ENCODE measurements around the gene ULK4.

ULK4 gene

GRCh38 chr3:41592753-41593510, 369.0 kb downstream of the ULK4 start:
- H3K4me3 ChIP-seq (ENCODE audit: low read depth, low read length): no peak overlapping the region
- H3K36me3 ChIP-seq (ENCODE audit: control insufficient read depth in 2 of 2, insufficient read depth in 1 of 2, low read length in 2 of 2): no peaks in the 10 kb centered on the region
- H3K9me3 ChIP-seq (ENCODE audit: control insufficient read depth, insufficient read depth, low read depth, low read length): no peaks in the 10 kb centered on the region
- no peaks in the 10 kb centered on the region for H3K4me1 ChIP-seq (ENCODE audit: control insufficient read depth, insufficient read depth, low read length)
- H3K27ac ChIP-seq (ENCODE audit: extremely low read depth, low read depth, low read length): no peak overlapping the region
- ChIA-PET CTCF (no interaction called here), POLR2A (no interaction called here)
- TF ChIP-seq ZNF549 (tag by site-specific recombination; IDR thresholded peaks at IDR 0.05) (no peak), ZNF626 (tag by site-specific recombination; IDR thresholded peaks at IDR 0.05) (no peak), ZNF37A (tag by site-specific recombination; IDR thresholded peaks at IDR 0.05) (no peak)

DNA sequence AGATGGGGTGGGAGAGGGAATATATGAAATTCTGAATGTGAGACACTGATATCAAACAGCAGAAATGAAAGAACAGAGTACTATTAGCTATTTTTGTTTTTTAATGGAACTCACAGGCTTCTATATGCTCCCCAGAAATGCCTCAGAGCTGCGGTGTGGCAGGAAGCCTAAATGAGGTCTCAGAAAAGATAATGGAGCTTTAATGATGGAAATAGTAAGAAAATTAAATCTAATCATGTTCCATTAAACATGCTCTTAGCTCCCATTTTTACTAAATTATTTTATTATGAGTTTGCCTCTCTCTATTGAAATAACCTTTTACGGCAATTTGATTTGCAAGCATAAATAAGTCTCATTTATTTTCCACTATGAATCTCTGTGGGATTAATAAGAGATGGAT, 378.9 kb downstream of the ULK4 start:
- H3K4me1 ChIP-seq (ENCODE audit: control insufficient read depth, insufficient read depth, low read length): no peaks in the 10 kb centered on the region
- no peak overlapping the region for H3K27ac ChIP-seq (ENCODE audit: extremely low read depth, low read depth, low read length)
- POLR2A ChIA-PET: no interaction called here
- H3K9me3 ChIP-seq (ENCODE audit: control insufficient read depth, insufficient read depth, low read depth, low read length): no peaks in the 10 kb centered on the region
- TF ChIP-seq SCRT1 (tag by site-specific recombination; IDR thresholded peaks at IDR 0.05; ENCODE audit: borderline replicate concordance) (no peak), ZBTB21 (tag by site-specific recombination; IDR thresholded peaks at IDR 0.05) (no peak), ZNF26 (tag by site-specific recombination; IDR thresholded peaks at IDR 0.05) (no peak), OVOL3 (tag by site-specific recombination; IDR thresholded peaks at IDR 0.05) (no peak), MZF1 (tag by site-specific recombination; IDR thresholded peaks at IDR 0.05; ENCODE audit: borderline replicate concordance) (no peak), ZNF138 (tag by site-specific recombination; IDR thresholded peaks at IDR 0.05; ENCODE audit: borderline replicate concordance) (no peak), ZNF266 (tag by site-specific recombination; IDR thresholded peaks at IDR 0.05; ENCODE audit: low read depth) (no peak), ZNF843 (tag by site-specific recombination; IDR thresholded peaks at IDR 0.05) (no peak), ZNF221 (tag by site-specific recombination; IDR thresholded peaks at IDR 0.05; ENCODE audit: borderline replicate concordance) (no peak), ZNF223 (tag by site-specific recombination; IDR thresholded peaks at IDR 0.05) (no peak), ZNF473 (tag by site-specific recombination; IDR thresholded peaks at IDR 0.05) (no peak), ZNF518A (tag by site-specific recombination; conservative IDR thresholded peaks at IDR 0.05; ENCODE audit: low read depth) (no peak), ZNF837 (tag by site-specific recombination; IDR thresholded peaks at IDR 0.05) (no peak), ZNF488 (tag by site-specific recombination; IDR thresholded peaks at IDR 0.05) (no peak), ZNF707 (tag by site-specific recombination; IDR thresholded peaks at IDR 0.05) (no peak), ZNF404 (tag by site-specific recombination; IDR thresholded peaks at IDR 0.05) (no peak), ZNF792 (tag by site-specific recombination; IDR thresholded peaks at IDR 0.05) (no peak), PRDM10 (tag by site-specific recombination; IDR thresholded peaks at IDR 0.05) (no peak), ZNF747 (tag by site-specific recombination; IDR thresholded peaks at IDR 0.05) (no peak)
- TF ChIP-seq, protein P1, sequence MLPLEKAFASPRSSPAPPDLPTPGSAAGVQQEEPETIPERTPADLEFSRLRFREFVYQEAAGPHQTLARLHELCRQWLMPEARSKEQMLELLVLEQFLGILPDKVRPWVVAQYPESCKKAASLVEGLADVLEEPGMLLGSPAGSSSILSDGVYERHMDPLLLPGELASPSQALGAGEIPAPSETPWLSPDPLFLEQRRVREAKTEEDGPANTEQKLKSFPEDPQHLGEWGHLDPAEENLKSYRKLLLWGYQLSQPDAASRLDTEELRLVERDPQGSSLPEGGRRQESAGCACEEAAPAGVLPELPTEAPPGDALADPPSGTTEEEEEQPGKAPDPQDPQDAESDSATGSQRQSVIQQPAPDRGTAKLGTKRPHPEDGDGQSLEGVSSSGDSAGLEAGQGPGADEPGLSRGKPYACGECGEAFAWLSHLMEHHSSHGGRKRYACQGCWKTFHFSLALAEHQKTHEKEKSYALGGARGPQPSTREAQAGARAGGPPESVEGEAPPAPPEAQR (tag by site-specific recombination; IDR thresholded peaks at IDR 0.05): no peak
- CTCF ChIA-PET: interaction anchor here (0.6 kb wide), 1 partner anchor 42 kb away, joined by 3 read pairs; no protein-coding TSS in a partner anchor
- H3K36me3 ChIP-seq (ENCODE audit: control insufficient read depth in 2 of 2, insufficient read depth in 1 of 2, low read length in 2 of 2): no peaks in the 10 kb centered on the region
- no peak overlapping the region for H3K4me3 ChIP-seq (ENCODE audit: low read depth, low read length)
